NCI-H460 (cell line): ENCODE measurements around the gene PC. TPM values are rescaled to one million over a fixed set of nuclear protein-coding genes. Genes with fewer than 3 reads are reported as not detected.

Experiments used
- DNase-seq: peaks from one replicate; pipeline ENCODE4 v3.0.0-alpha.2; 2016; ENCODE audit warnings: low read depth; ENCODE audit errors: extremely low read depth
- total RNA-seq: library from RNA; depleted of rRNA; stranded (reverse); fragments of >200 nt; shearing (Covaris generic); gene quantifications from 2 replicates; pipeline ENCODE4 v1.2.3, GENCODE V29; 2014

The PC gene
- total RNA-seq, 1 experiment from 2014 or later = 22.2 TPM

- DNase-seq = no peak
These were observed 42.9 kb downstream of the PC start for GRCh38 chr11:66915046-66915832.

GRCh38 chr11:66914505-66914904, 43.7 kb downstream of the PC start:
- no peak for DNase-seq

GRCh38 chr11:66912911-66913310, 45.3 kb downstream of the PC start:
- no peak for DNase-seq

GRCh38 chr11:66912361-66912760, 45.8 kb downstream of the PC start:
- no peak for DNase-seq

- no peak for DNase-seq
These were observed 47.5 kb downstream of the PC start for GRCh38 chr11:66910669-66911068.

- no peak for DNase-seq
These were observed 48.2 kb downstream of the PC start for GRCh38 chr11:66910016-66910415.

GRCh38 chr11:66909181-66909580, 49.0 kb downstream of the PC start:
- DNase-seq = no peak

GRCh38 chr11:66907751-66908630, 50.2 kb downstream of the PC start:
- DNase-seq = no peak

GRCh38 chr11:66906061-66906733, 52.0 kb downstream of the PC start:
- DNase-seq = peak; percentile 54

GRCh38 chr11:66905631-66906030, 52.6 kb downstream of the PC start:
- no peak for DNase-seq

GRCh38 chr11:66904981-66905521, 53.1 kb downstream of the PC start:
- DNase-seq = no peak

GRCh38 chr11:66904561-66904960, 53.6 kb downstream of the PC start:
- DNase-seq = no peak

- DNase-seq = no peak
These were observed 54.1 kb downstream of the PC start for GRCh38 chr11:66904055-66904454.

GRCh38 chr11:66902486-66903177, 55.6 kb downstream of the PC start:
- no peak for DNase-seq

GRCh38 chr11:66901964-66902390, 56.2 kb downstream of the PC start:
- no peak for DNase-seq

GRCh38 chr11:66894141-66894540, 64.0 kb downstream of the PC start:
- DNase-seq = no peak

- no peak for DNase-seq
These were observed 65.3 kb downstream of the PC start for GRCh38 chr11:66892911-66893310.

GRCh38 chr11:66891851-66892660, 66.1 kb downstream of the PC start:
- peak; percentile 91 for DNase-seq

GRCh38 chr11:66889960-66890359, 68.2 kb downstream of the PC start:
- no peak for DNase-seq
